SK-N-SH (cell line): ENCODE results near the gene GNB1L.

ENCODE experiments used
- CTCF ChIP-seq: fragments of 200-600 bp; sonication (generic); IDR thresholded peaks from 2 replicates; pipeline ENCODE4 v1.6.1; 2017; ENCODE audit warnings: antibody characterized with exemption, mild to moderate bottlenecking, moderate library complexity
- EZH2phosphoT487 ChIP-seq: fragments of 200-600 bp; sonication (generic); IDR thresholded peaks from 2 replicates; pipeline ENCODE4 v1.6.1; 2017; ENCODE audit warnings: low read depth, mixed run types, mild to moderate bottlenecking, antibody characterized with exemption, moderate library complexity, borderline replicate concordance
- MXI1 ChIP-seq: IDR thresholded peaks from 2 replicates; pipeline ENCODE4 v1.6.1; 2012; ENCODE audit warnings: mild to moderate bottlenecking, low read depth, low read length, improper control_type of control experiment
- PBX3 ChIP-seq: IDR thresholded peaks from 2 replicates; pipeline ENCODE4; 2012
- POLR2AphosphoS5 ChIP-seq: IDR thresholded peaks from 2 replicates; pipeline ENCODE4 v1.6.1; 2012; ENCODE audit warnings: low read depth, low read length
- RAD21 ChIP-seq: IDR thresholded peaks from 2 replicates; pipeline ENCODE4 v1.6.1; 2012; ENCODE audit warnings: mild to moderate bottlenecking, low read length
- RFX5 ChIP-seq: IDR thresholded peaks from 2 replicates; pipeline ENCODE4 v1.6.1; 2012; ENCODE audit warnings: mild to moderate bottlenecking, improper control_type of control experiment, low read length
- TAF1 ChIP-seq: IDR thresholded peaks from 2 replicates; pipeline ENCODE4 v1.6.1; 2012; ENCODE audit warnings: low read depth, mild to moderate bottlenecking, low read length, moderate library complexity, borderline replicate concordance
- YY1 ChIP-seq: IDR thresholded peaks from 2 replicates; pipeline ENCODE4 v1.4.0; 2012; ENCODE audit warnings: low read depth, mild to moderate bottlenecking
- ZBTB33 ChIP-seq: IDR thresholded peaks from 2 replicates; pipeline ENCODE4 v1.4.0; 2012; ENCODE audit warnings: low read depth, borderline replicate concordance

GRCh38 chr22:19849835-19850762 is 4.6 kb downstream of the GNB1L start:
- TF ChIP-seq CTCF (no peak), ZBTB33 (no peak), YY1 (no peak), POLR2AphosphoS5 (no peak), PBX3 (no peak), MXI1 (no peak), RFX5 (no peak), RAD21 (no peak), EZH2phosphoT487 (no peak), TAF1 (no peak)
